CD14-positive monocyte (primary cell): ENCODE measurements around the gene HMGN2. TPM values are rescaled to one million over a fixed set of nuclear protein-coding genes. Genes with fewer than 3 reads are reported as not detected.
A peak's percentile ranks its signal among the peaks of the same experiment; 100 is the strongest.

ENCODE experiments used
- DNase-seq, 3 donors: peaks; one replicate each; pipeline ENCODE4 v3.0.0-alpha.2; 2011 to 2022
- H2AFZ ChIP-seq: 2 replicates; pipeline ENCODE4 v1.6.0; 2012; ENCODE audit warnings: mild to moderate bottlenecking, low read depth, low read length, inconsistent platforms; ENCODE audit not compliant: insufficient read depth, poor library complexity, severe bottlenecking
- H3K27ac ChIP-seq, 2 donors: 1 replicate in 1 of 2; 2 replicates in 1 of 2; pipeline ENCODE4 v1.5.1; 2012 to 2013; ENCODE audit warnings: low read length in 2 of 2, control low read depth in 1 of 2, inconsistent platforms in 1 of 2, low read depth in 1 of 2, mild to moderate bottlenecking in 1 of 2
- H3K27me3 ChIP-seq, 2 donors: one replicate each; pipeline versions ENCODE4 v1.6.0 to v1.6.1; 2011 to 2013; ENCODE audit warnings: low read length in 2 of 2; ENCODE audit not compliant: control insufficient read depth in 2 of 2, insufficient read depth in 2 of 2
- H3K36me3 ChIP-seq, 2 donors: replicated peaks in 1 of 2; 1 replicate in 1 of 2; 2 replicates in 1 of 2; pipeline versions ENCODE4 v1.5.1 to v1.6.1; 2012 to 2013; ENCODE audit warnings: low read length in 2 of 2, control low read depth in 1 of 2, inconsistent platforms in 1 of 2, mild to moderate bottlenecking in 1 of 2; ENCODE audit not compliant: insufficient read depth in 2 of 2, control insufficient read depth in 1 of 2
- H3K4me1 ChIP-seq, 2 donors: 1 replicate in 1 of 2; 2 replicates in 1 of 2; pipeline versions ENCODE4 v1.5.1 to v1.6.1; 2012 to 2013; ENCODE audit warnings: low read length in 2 of 2, control low read depth in 1 of 2, inconsistent platforms in 1 of 2, mild to moderate bottlenecking in 1 of 2, moderate library complexity in 1 of 2; ENCODE audit not compliant: insufficient read depth in 2 of 2, control insufficient read depth in 1 of 2
- H3K4me2 ChIP-seq: replicated peaks from 2 replicates; pipeline ENCODE3; 2012; ENCODE audit warnings: low read length, moderate library complexity, mild to moderate bottlenecking; ENCODE audit not compliant: poor library complexity, severe bottlenecking; ENCODE audit errors: extremely low read depth
- H3K4me3 ChIP-seq, 3 experiments: fragments of 200-600 bp in 1 of 3; sonication (generic) in 1 of 3; replicated peaks in 1 of 3; 1 replicate in 2 of 3; 2 replicates in 1 of 3; pipeline ENCODE4 v1.5.1; 2011 to 2013; ENCODE audit warnings: low read length in 3 of 3, mild to moderate bottlenecking in 3 of 3, control low read depth in 2 of 3, low read depth in 2 of 3, inconsistent platforms in 1 of 3, moderate library complexity in 1 of 3
- H3K79me2 ChIP-seq: 2 replicates; pipeline ENCODE4 v1.6.0; 2012; ENCODE audit warnings: mild to moderate bottlenecking, control low read depth, inconsistent platforms, low read length, moderate library complexity; ENCODE audit not compliant: insufficient read depth
- H3K9ac ChIP-seq: 2 replicates; pipeline ENCODE4 v1.6.0; 2017; ENCODE audit warnings: low read length, mild to moderate bottlenecking; ENCODE audit not compliant: insufficient read depth, poor library complexity, severe bottlenecking
- H3K9me3 ChIP-seq, 2 donors: replicated peaks in 1 of 2; 1 replicate in 1 of 2; 2 replicates in 1 of 2; pipeline versions ENCODE4 v1.5.1 to v1.6.1; 2012 to 2013; ENCODE audit warnings: low read length in 2 of 2, control low read depth in 1 of 2; ENCODE audit not compliant: control insufficient read depth in 1 of 2, insufficient read depth in 1 of 2
- H4K20me1 ChIP-seq: 2 replicates; pipeline ENCODE4 v1.6.0; 2012; ENCODE audit warnings: mild to moderate bottlenecking, low read length, control low read depth, moderate library complexity; ENCODE audit not compliant: insufficient read depth
- H3K27ac Mint-ChIP-seq, 7 donors: one replicate each; pipeline ENCODE4 v1.8.0; 2020; ENCODE audit warnings: mild to moderate bottlenecking in 7 of 7, mixed read lengths in 7 of 7, moderate library complexity in 6 of 7, inconsistent platforms in 2 of 7
- H3K27me3 Mint-ChIP-seq, 3 donors: one replicate each; pipeline ENCODE4 v1.8.0; 2021 to 2022; ENCODE audit warnings: low read depth in 3 of 3, mild to moderate bottlenecking in 3 of 3, mixed read lengths in 3 of 3, moderate library complexity in 3 of 3, inconsistent platforms in 1 of 3
- H3K36me3 Mint-ChIP-seq, 2 donors: one replicate each; pipeline ENCODE4 v1.8.0; 2020; ENCODE audit warnings: mixed read lengths in 2 of 2, inconsistent platforms in 1 of 2, mild to moderate bottlenecking in 1 of 2
- H3K4me1 Mint-ChIP-seq: one replicate; pipeline ENCODE4 v1.8.0; 2020; ENCODE audit warnings: mild to moderate bottlenecking, mixed read lengths
- H3K4me3 Mint-ChIP-seq, 2 donors: one replicate each; pipeline ENCODE4 v1.8.0; 2020; ENCODE audit warnings: mild to moderate bottlenecking in 2 of 2, mixed read lengths in 2 of 2, moderate library complexity in 1 of 2
- H3K9me3 Mint-ChIP-seq, 7 donors: one replicate each; pipeline ENCODE4 v1.8.0; 2020 to 2022; ENCODE audit warnings: mixed read lengths in 7 of 7, mild to moderate bottlenecking in 6 of 7, moderate library complexity in 6 of 7, inconsistent platforms in 2 of 7
- CTCF ChIP-seq: fragments of 200-600 bp; IDR thresholded peaks from one replicate; pipeline ENCODE4 v1.8.0; 2022; ENCODE audit warnings: antibody characterized with exemption, mild to moderate bottlenecking
- WGBS: methylation state at CpG from one replicate; pipeline ENCODE4 v1.1.5; 2013; ENCODE audit warnings: missing lambda C conversion rate; ENCODE audit not compliant: insufficient coverage; 5-methylcytosine and 5-hydroxymethylcytosine counted together
- intact Hi-C, 2 donors: fragments of 100-400 bp; cut with micrococcal nuclease; formaldehyde crosslinking; loops; one replicate each; pipeline versions ENCODE4 v1.15.0 to v1.15.1; 2023
- polyA plus RNA-seq, 3 donors: library from polyadenylated mRNA; depleted of rRNA in 1 of 3; unstranded in 2 of 3; stranded (reverse) in 1 of 3; fragments of 300-500 nt in 2 of 3; fragments of >200 nt in 1 of 3; fragmentation: Illumina TruSeq in 2 of 3; gene quantifications; 1 replicate in 2 of 3; 2 replicates in 1 of 3; pipeline ENCODE4 v1.2.3, GENCODE V29; 2012 to 2021

Gene HMGN2
- polyA plus RNA-seq, 3 donors = 400 to 575 (median 555) TPM

- Histone ChIP-seq H3K9ac (no peak overlapping the region), H2AFZ (no peak overlapping the region), H3K4me1 (peaks cover 2 to 10% of the 10 kb centered on the region in 2 donors), H3K9me3 (no peaks in the 10 kb centered on the region), H3K79me2 (peaks cover 17% of the 10 kb centered on the region), H3K27ac (no peak overlapping the region), H3K4me3 (no peak overlapping the region), H3K36me3 (peaks cover 35 to 46% of the 10 kb centered on the region in 2 donors), H3K4me2 (no peak overlapping the region), H4K20me1 (peaks cover 33% of the 10 kb centered on the region), H3K27me3 (no peaks in the 10 kb centered on the region)
- peaks cover 48 to 51% of the 10 kb centered on the region in 2 donors for H3K36me3 Mint-ChIP-seq
- DNase-seq = no peak
- no peaks in the 10 kb centered on the region for H3K9me3 Mint-ChIP-seq
- H3K27ac Mint-ChIP-seq = peak overlapping the region in 2 of 7 donors; percentile 13 to 32
- peaks cover 17% of the 10 kb centered on the region for H3K4me1 Mint-ChIP-seq
- no peak overlapping the region for H3K4me3 Mint-ChIP-seq
- no peak for TF ChIP-seq CTCF
- H3K27me3 Mint-ChIP-seq = peaks cover 0 to 3% (median 0%) of the 10 kb centered on the region in 3 donors
- 100% methylated on average over 1 of the region's 6 CpGs for WGBS
- intact Hi-C loops = no loop called here
These were observed 6.7 kb downstream of the HMGN2 start for GRCh38 chr1:26478988-26479387.

GRCh38 chr1:26482921-26483320, 10.7 kb downstream of the HMGN2 start:
- intact Hi-C loops = no loop called here
- DNase-seq = no peak
- Histone ChIP-seq H3K27ac (no peak overlapping the region), H3K4me1 (no peaks in the 10 kb centered on the region), H3K9ac (no peak overlapping the region), H4K20me1 (peaks cover under 1% of the 10 kb centered on the region), H3K36me3 (peaks cover 6 to 11% of the 10 kb centered on the region in 2 donors), H3K27me3 (no peaks in the 10 kb centered on the region), H2AFZ (no peak overlapping the region), H3K79me2 (no peaks in the 10 kb centered on the region), H3K4me3 (no peak overlapping the region), H3K9me3 (no peaks in the 10 kb centered on the region), H3K4me2 (no peak overlapping the region)
- Mint-ChIP-seq H3K9me3 (no peaks in the 10 kb centered on the region), H3K36me3 (peaks cover 15 to 18% of the 10 kb centered on the region in 2 donors), H3K4me1 (peaks cover 12% of the 10 kb centered on the region), H3K27me3 (peaks cover 0 to 3% (median 3%) of the 10 kb centered on the region in 3 donors), H3K4me3 (no peak overlapping the region), H3K27ac (peak overlapping the region in 2 of 7 donors; percentile 6 to 34)
- TF ChIP-seq CTCF = no peak
- WGBS = 72% methylated on average over 2 of the region's 2 CpGs
